Epithelial cell of proximal tubule (primary cell): Measurements from ENCODE around the gene FILIP1. TPM values are rescaled to one million over a fixed set of nuclear protein-coding genes. Genes with fewer than 3 reads are reported as not detected.

ENCODE experiments used
- DNase-seq: peaks from one replicate; pipeline ENCODE4 v3.0.0-alpha.2; 2011; ENCODE audit warnings: low read depth
- H3K4me3 ChIP-seq: 2 replicates; pipeline ENCODE4 v1.5.1; 2011; ENCODE audit warnings: low read depth, mild to moderate bottlenecking, low read length
- total RNA-seq: library from RNA; depleted of rRNA; stranded (reverse); fragments of >200 nt; gene quantifications from 2 replicates; pipeline ENCODE4 v1.2.3, GENCODE V29; 2015
- TF ChIP-seq, protein P1 (sequence below): conservative IDR thresholded peaks from 2 replicates; pipeline ENCODE4 v1.5.1; 2012; ENCODE audit warnings: low read depth, mild to moderate bottlenecking, low read length

FILIP1 gene
- total RNA-seq, 1 donor from 2014 or later, result under 0.01 TPM

DNA sequence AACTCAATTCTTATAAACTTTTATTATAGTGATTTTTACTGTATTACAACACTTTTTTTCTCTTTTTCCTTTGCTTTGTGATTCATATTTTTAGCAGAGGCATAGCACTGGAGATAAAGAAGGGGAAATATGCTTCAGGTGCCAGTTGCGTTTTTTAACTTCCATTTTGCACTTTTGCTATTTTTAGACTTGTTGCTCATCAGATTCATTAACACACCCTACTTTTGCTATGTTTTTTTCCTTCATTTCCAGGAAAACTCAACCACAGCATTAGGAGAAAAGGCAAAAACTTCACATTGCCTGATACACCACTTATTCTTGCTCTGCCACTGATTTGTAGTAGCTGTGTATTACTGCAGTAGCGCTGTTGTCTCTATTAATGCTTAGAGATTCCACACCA lies 201.0 kb downstream of the FILIP1 start:
- TF ChIP-seq, protein P1, sequence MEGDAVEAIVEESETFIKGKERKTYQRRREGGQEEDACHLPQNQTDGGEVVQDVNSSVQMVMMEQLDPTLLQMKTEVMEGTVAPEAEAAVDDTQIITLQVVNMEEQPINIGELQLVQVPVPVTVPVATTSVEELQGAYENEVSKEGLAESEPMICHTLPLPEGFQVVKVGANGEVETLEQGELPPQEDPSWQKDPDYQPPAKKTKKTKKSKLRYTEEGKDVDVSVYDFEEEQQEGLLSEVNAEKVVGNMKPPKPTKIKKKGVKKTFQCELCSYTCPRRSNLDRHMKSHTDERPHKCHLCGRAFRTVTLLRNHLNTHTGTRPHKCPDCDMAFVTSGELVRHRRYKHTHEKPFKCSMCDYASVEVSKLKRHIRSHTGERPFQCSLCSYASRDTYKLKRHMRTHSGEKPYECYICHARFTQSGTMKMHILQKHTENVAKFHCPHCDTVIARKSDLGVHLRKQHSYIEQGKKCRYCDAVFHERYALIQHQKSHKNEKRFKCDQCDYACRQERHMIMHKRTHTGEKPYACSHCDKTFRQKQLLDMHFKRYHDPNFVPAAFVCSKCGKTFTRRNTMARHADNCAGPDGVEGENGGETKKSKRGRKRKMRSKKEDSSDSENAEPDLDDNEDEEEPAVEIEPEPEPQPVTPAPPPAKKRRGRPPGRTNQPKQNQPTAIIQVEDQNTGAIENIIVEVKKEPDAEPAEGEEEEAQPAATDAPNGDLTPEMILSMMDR, result no peak
- no peak overlapping the region for H3K4me3 ChIP-seq
- no peak for DNase-seq

DNA sequence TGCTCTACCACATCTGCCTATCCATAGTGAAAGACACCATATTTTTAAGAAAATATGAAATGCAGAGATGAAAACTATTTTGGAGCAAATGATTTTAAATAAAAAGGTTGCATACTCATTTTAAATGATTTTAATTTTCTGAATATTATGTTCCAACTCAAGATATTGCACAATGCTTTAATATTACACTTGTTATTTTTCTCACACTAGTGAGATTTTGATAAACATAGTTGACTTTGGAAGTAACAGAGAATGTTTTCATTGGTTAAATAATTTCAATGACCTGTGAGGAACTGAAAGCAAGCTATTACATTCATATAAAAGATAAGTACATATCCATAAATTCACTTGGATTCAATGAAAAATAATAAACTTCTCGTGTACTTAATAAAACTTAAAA lies 201.9 kb downstream of the FILIP1 start:
- no peak for DNase-seq
- TF ChIP-seq, protein P1, result no peak
- no peak overlapping the region for H3K4me3 ChIP-seq

DNA sequence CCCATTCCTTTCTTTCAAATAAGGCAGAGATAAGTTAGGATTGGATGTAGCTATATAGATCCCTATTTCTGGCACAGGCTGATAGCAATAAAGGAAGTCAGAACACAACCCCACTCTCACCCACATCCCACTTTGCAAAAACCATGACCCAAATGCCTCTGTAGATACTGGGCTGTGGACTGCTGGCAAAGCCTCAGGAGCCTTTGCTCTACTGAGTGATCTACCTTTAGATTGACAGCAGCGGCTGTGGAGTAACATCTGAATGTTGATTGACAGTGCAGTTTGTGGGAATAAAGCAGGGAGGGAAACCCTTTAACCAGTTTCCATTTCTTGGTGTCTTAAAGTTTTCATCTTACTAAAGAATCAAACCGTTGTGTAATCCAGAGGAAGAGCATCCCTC lies 202.3 kb downstream of the FILIP1 start:
- TF ChIP-seq, protein P1, result no peak
- no peak overlapping the region for H3K4me3 ChIP-seq
- DNase-seq, result no peak

DNA sequence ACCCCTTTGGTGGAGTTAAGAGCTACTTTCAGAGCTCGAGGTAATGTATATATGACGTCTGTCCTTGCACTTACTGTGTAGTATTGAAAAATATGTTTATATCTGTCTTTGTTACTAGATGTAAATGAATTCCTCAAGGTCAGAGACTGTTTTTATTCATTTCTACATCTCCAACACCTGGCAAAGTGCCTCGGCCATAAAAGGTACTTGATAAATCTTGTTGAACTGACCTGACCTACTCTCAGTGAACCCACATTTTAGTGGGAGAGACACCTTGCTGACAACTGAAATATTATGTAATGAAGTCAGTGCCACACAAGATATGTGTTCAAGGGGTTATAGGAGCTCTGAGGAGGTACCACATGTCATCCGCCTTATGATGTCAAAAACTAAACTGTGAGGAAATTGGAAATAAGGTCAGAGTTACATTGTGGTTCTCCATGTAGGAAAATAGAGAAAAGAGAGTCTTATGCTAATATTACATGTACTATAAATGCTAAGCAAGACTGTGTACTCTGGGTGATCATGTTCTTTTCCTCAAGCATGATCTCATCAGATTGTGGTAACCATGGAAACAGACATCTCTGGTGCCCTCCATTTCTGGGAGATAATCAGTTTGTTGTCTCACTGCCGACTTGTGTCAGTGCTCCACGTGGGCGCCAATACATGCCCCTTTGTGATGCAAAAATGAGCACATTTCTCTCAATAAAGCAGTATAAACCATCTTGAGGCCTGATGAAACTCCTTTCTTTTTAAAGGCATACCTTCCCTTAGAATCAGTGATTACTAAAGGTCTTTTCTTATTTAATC lies 203.3 kb downstream of the FILIP1 start:
- no peak for DNase-seq
- no peak overlapping the region for H3K4me3 ChIP-seq
- TF ChIP-seq, protein P1, result no peak

DNA sequence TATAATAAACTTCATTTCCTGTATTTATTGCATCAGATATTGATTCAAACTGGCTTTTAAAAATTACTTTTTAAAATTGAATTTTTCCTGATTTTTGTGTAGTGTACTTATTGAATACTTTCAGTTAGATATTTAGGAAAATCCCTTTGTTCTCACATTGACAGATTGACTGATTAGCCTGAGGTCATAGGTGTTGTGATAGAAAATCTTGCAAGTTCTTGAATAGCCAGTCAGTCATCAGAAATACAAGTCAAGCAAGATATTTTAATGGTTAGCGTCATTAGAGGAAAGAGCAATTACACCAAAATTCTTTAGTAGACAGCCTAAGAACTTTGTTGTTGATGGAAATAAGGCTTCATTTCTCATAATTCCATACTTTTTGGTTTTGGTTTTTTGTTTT lies 205.6 kb downstream of the FILIP1 start:
- H3K4me3 ChIP-seq, result no peak overlapping the region
- TF ChIP-seq, protein P1, result no peak
- no peak for DNase-seq

DNA sequence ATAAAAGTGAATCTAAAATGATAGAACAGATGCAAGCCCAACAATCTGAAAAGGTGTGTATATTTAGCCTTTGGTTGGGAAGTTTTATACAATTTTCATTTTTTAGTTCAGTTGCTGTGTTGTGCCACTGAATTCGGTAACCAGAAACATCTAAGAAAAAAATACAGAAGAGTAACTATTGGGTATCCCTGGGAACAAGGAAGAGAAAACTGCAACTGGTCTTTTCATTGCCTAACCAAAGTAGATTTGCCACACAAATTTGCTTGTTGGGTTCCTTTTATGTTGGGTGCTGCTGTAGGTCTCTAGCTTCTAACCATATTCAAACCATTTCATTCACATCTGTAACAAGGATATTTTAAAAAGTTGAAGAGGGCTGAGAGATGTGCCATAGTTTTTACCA lies 206.2 kb downstream of the FILIP1 start:
- TF ChIP-seq, protein P1, result no peak
- DNase-seq, result no peak
- H3K4me3 ChIP-seq, result peak overlapping the region; percentile 4

DNA sequence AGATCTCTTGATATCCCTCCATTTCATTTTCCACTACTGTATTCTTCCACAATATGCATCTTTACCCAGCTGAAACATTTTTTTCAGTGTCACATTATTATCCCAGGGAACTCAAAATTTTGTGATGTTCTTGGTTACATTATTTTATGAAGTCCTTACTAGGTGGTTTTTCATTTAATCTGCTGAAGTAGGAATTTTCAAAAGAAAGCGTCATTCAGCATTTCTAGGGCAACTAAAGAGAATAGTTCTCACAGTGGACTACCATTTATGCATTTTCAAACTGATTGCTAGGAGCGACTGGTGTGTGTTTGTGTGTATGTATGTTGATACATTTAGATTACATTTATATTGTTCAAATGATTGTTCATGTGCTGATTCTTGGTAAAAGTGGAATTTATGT lies 206.6 kb downstream of the FILIP1 start:
- TF ChIP-seq, protein P1, result no peak
- DNase-seq, result no peak

More for the DNA sequence above, 206.6 kb downstream of the FILIP1 start:
- H3K4me3 ChIP-seq, result peak overlapping the region; percentile 77
